HG02610 (cell line): Measurements from ENCODE around the gene TAF1D.
A peak's percentile ranks its signal among the peaks of the same experiment; 100 is the strongest.
"Not testable (repeated sequence)": the region's sequence is repeated elsewhere in the genome, so short reads cannot be mapped to it uniquely, and the experiment has no call there.

ENCODE experiments used
- ATAC-seq: cut with Tn5 transposase; IDR thresholded peaks from one replicate; pipeline ENCODE4 v1.9.1; 2021; ENCODE audit warnings: mild to moderate bottlenecking, moderate library complexity; ENCODE audit not compliant: unreplicated experiment

The TAF1D gene

DNA sequence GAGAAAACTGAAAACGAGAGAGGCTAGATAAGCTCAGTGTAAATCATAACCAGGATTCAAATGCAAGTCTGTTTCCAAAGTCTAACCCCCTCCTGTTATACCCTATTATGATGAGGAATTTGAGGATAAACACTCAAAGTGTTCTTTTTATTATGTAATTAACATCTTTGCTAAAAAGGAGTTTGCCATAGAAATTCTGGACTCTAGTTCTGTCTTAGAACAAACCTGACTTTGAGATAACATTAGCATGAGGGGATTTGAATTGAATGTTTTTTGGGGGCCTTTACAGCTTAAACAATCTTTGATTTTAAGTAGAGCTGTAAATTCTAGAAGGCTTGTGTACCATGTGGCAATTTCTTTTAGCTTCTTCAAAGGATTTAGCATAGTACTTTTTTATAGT, 9.7 kb upstream of the TAF1D start:
- no peak for ATAC-seq

DNA sequence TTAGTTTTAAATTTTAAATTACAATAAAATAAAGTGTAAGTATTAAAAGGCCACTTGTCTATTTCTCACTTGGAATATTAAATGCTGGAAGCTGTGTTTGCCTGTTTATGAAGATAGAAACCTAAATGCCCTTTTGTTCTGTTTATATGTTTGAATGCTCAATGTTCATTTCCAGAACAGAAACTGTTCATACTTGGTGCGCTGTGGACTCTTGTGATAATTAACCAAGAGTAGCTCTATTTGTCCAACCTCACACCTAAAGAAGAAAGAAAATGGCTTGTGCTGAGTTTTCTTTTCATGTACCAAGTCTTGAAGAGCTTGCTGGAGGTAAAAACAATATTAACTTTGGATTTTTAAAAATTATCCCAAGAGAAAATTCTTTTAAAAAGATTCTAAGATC, 5.8 kb upstream of the TAF1D start:
- ATAC-seq, result peak; percentile 70

DNA sequence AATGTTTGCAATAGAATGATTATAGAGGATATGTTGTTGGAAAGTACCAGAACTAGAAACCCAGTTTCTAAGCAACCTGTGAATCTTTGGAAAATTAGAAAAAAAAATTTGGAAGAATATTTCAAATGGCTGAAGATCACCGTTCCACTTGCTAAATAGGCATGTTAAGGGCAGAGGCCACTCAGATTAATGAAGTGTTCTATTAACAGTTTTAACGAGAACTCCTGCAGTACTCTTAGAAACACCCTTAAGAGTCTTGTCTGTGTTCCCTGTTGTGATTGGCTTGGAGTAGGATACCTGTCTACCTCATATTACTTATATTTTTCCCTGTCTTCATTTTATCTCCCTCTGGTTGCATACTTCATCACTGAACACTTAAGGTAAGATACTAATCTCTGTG, 4.8 kb upstream of the TAF1D start:
- ATAC-seq, result no peak

DNA sequence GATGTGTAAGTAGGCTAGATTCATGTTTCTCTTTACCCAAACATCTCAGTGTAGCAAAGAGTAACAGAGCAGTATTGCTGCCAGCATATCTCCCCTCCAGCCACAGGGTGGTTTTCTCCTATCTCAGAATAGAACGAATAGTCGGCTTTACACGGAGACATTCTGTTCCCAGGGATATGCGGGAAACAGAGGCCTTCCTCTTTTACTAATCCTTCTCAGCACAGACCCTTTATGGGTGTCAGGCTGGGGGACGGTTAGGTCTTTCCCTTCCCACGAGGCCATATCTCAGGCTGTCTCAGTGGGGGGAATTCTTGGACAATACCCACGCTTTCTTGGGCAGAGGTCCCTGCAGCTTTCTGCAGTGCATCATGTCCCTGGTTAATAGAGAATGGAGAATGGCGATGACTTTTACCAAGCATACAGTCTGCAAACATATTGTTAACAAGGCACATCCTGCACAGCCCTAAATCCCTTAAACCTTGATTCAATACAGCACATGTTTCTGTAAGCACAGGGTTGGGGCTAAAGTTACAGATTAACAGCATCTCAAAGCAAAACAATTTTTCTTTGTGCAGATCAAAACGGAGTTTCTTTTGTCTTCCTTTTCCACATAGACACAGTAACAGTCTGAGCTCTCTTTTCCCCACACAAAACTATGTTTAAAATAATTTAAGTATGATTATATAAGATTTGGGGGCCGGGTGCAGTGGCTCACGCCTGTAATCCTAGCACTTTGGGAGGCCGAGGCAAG, 3.9 kb upstream of the TAF1D start:
- not testable (repeated sequence) for ATAC-seq

DNA sequence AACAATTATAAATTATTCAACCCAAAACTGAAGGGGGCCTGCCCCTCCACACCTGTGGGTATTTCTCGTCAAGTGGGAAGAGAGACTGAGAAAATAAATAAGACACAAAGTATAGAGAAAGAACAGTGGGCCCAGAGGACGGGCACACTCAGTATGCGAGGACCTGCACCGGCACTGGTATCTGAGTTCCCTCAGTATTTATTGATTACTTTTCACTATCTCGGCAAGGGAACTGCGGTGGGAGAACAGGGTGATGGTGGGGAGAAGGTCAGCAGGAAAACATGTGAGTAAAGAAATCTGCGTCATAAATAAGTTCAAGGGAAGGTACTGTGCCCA, 3.3 kb upstream of the TAF1D start:
- ATAC-seq, result no peak

DNA sequence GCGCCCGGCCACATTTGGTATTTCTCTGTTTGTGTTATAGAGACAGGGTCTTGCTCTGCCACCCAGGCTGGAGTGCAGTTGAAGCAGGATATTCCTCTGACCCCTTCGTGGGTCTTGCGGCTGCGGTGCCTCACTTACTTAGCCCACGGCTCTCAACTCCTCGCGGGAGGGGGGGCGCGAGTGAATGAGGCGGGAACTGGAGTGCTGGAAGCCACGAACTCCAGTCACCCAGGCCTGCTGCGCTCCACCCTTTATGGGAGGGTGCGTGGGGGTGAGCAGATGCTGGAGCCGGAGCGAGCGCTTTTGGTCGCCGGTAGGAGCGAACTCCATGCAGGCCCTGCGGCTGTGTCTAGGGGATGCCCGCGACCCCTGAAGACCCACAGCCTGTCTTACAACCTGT, 2.0 kb upstream of the TAF1D start:
- no peak for ATAC-seq

DNA sequence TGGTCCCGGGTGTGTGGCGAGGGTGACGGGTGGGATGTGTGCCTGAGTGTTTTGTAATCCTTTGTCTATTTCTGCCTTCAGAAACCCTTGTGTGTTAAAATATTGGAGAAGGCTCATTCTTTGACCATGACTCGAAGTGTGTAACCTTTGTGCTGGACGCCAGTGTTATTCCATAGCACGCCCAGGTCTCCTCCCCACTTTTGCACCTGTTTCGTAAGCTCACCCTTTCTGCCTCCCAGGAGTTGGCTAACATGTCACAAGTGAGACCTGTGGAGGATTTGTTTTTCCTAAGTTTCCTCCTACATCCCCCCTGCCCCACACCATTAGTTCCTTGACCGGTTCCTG, 559 bp upstream of the TAF1D start:
- peak; percentile 7 for ATAC-seq

DNA sequence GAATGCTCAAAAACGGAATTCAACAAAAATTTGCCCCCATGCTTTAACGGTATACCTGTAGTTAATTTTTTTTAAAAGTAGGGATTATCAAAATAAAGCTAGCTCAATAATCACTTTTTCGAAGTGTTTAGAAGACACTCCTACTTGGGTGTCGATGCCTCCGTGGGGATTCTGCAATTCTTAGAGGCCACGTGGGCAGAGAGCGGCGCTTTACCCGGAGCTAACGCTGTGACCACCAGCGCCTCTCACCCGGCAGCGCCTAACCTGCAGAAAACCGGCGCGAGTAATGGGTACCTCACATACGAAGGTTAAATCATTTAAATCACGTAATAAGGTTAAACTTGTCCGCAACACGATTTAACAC, 583 bp downstream of the TAF1D start:
- peak; percentile 38 for ATAC-seq

DNA sequence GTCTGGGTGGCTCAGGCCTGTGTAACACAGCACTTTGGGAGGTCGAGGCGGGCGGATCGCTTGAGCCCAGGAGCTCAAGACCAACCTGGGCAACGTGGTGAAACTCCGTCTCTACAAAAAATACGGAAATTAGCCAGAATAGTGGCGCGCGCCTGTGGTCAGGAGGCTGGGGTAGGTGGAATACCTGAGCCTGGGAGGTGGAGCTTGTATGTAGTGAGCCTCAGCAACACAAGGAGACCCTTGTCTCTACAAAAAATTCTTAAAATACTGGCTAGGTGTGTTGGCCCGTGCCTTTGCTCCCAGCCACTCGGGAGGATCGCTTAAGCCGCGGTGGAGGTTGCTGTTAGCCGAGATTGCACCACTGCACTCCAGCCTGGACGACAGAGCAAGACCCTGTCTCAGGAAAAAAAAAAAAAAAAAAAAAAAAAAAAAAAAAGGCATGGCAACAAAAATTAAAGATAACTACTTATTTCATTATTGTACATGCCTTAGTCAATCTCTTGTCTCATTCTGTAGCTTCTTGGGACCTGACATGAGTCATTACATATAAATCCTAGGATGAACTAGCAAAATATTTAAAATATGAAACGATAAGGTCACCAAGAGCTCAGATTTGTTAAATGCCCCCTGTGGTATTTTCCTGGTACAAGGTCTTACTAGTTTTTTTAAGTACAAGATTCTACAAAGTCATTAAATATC, 1.1 kb downstream of the TAF1D start:
- no peak for ATAC-seq

DNA sequence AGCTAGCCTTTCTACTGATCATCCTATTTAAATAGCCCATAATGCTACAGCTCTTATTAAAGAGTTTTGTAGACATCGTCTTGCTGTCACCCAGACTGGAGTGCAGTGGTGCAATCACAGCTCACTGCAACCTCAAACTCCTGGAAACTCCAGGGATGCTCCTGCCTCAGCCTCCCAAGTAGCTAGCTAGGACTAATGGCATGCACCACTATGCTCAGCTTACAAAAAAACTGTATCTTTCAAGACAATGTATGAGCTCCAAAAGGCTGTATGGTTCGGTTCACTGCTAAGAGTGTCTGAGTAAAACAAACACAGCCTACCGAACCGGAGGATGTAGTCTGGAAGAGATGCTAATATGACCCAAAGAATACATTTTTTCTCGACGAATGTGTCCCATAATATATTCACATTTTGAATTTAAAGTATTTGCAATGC, 2.6 kb downstream of the TAF1D start:
- ATAC-seq, result no peak

DNA sequence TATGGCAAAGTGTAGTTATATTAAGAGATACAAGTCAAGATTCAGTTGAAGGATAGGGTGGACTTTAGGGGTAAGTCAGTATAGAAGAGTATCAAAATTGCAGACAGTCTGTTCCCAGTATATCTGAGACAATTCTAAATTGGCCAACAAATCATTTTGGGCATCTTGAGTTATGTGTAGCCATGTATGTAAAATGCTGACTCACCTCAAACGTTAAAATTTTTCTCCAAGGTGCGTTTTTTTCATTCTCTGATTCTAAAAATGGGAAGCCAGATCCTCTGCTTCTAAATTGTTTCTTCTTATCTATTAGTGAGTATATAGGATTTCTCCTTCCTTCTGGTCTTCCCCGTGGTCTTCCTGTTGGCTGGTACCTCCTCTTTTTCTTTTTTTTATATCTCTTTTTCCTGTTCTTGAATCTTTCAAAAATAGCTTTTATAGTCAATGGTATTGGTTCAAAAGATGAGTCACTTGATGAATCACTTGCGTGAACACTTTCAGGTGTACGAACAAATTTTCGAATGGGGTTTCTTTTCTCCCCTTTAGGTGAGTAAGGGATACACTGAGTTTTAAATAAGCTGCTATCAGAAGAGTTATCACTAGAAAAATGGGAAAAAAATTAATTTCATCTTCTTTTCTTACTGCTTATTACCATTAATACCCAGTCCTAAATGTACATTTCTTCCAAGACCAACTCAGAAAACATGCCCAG, 3.2 kb downstream of the TAF1D start:
- no peak for ATAC-seq

DNA sequence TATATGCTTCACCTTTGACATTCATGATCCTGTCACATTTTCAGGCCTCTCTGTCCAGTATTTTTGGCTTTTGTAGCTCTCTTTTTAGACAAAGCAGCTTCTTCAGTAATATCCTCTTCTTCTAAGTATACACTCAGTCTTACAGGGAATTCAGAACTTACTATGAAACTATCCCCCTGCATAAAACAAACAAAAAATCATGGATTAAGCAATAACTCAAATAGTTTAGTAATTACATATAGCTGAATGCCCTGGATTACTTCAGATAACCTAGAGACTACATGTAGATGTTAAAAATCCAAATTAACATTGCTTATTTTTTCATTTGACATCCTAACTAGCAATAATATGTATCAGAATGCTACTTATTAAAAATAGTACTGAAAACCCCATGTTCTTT, 5.2 kb downstream of the TAF1D start:
- ATAC-seq, result no peak

DNA sequence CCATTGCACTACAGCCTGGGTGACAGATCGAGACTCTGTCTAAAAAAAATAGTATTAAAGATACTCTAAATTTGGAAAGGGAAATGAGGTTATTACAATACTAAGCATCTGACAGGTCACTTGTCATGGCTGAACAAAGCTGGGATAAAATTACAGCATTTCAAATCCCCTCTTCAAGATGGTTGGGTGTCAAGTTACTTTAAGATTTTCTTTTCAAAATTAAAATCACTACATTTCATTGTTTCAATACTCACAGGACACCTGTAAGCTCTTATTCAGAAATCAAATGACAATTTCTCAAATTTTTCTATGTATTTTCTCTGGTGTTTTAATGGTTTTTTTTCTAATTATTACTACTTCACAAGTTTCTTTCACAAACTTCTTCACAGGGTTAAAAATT, 5.7 kb downstream of the TAF1D start:
- ATAC-seq, result no peak

DNA sequence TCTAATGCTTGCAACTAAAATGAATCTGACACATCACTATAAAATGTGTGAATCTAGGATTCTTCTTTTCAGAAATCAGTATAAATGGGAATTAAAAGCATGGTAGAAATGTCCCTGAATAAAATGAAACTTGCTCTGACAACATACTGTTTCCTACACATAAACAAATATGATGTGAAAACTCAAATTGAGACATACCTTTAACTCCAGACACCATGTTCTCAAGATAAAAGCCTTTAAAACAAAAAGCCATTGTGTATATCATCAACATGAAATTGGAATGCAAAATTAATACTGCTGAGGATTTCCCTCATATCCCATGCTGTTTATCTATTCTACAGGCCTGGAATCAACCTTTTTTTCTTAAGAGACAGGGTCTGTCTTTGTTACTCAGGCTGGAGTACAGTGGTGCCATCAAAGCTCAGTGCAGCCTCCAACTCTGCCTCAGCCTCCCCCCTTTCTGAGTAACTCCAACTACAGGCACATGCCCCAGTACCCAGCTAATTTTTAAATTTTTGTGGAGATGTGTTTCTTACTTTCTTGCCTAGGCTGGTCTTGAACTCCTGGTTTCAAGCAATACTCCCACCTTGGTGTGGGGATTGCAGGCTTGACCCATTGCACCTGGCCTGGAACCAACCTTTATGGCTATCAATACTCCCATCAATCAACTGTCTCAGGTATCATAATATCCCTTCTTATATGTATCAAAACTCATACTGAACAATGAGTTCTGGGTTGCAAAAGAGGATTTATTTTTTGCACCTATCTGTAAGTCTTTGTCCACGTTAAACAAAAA, 6.7 kb downstream of the TAF1D start:
- ATAC-seq, result no peak

DNA sequence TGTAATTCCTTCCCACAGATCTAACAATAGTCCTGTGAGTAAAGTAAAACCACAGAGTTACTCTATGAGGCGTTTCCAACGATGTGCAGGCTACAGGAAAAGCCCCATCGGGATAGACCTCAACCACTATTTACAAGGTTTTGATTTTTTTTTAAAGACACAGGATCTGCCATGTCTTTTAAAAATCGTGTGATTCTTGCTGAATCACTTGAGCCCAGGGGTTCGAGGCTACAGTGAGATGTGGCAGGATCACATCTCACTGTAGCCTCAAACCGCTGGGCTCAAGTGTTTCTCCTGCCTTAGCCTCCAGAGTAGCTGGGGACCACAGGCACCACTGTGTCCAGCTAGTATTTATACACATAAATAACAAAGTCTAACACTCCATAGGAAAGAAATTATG, 7.8 kb downstream of the TAF1D start:
- ATAC-seq, result no peak

DNA sequence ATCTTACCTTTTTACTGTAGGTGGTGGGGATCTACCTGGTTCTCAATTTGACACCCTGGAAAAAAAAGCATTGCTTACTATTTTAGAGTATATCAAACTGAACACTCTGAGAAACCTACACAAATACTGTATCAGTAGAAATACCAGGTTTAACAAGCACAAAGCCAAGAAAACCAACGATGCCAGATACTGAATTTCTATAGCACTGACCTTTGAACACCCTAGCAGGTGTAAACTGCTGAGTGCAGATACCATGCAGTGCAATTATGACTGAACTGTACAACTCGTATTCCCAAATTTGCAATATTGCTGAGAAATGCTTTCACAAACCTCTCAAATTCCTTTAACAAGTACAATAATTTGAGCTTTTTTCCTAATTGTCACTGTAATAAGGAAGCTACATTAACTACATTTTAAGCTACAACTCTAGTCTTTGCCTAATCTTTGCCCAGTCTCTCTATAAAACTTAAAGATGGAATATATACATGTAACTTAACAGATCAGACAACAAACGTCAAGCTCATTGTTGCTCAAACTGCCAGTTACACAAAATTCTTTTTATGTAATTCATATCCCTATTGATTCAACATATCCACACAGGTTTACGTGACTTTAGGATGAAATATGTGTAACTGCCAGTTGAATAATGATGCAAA, 8.9 kb downstream of the TAF1D start:
- no peak for ATAC-seq

DNA sequence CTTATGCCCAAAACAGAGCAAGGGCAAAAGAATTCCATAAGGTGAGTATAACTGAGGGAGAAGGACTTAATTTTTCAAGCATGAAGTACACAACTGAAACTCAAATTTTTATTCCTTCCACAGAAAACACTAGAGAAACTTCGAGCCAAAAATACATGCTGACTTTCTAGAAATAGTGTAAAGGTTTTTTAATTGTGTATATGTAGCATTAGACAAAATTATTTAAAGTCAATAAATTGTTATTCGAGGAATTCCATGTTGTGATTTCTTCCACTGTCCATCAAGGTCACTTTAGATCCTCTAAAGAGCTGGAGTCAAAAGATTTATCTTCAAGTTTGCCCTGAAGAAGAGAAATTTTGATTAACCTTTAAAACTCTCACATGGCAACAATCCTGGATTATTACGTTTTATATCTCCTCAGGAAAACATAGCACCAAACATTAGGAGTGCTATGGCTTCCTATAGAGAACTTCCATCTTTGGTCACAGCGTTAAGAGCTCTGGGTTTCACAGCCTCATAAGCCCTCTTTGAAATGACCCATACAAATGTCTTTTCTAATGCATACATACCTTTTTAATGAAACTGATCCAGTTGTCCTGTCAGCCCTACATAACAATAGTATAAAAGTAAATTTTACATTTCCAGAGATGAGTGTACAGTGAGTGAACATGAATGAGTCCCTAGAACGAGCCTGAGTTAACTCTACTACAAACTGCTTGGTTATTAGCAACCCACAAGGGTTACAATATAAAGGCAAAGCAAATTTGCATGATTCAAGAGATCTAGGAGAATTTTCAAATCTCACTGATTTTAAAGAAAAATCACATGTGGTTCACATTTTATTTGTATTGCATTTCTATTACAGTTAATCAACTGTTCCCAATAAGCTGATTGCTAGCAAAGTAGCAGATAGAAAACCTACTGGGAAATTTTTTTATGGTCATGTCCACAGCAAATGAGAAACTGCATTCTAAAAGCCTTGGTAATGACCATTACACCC, 10.9 kb downstream of the TAF1D start:
- no peak for ATAC-seq

DNA sequence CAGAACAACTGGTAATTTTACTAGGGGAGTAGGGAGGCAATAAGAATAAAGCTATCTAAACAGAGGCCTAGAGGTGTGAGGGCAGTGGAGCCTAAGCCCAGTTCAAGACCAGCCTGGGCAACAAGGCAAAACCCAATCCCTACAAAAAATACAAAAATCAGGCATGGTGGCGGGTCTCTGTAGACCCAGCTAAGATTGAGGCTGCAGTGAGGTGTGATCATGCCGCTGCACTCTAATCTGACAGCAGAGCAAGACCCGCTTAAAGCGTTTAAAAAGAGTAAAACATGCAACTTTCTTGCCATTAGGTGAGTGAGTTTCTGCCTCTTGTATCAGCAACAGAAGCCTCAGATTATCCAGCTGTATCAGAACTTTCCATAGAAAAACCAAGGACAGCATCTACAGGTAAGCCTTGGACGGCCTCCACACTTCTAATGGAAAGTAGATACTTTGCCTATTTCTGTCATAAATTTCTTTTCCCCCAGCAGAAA, 12.1 kb downstream of the TAF1D start:
- ATAC-seq, result no peak

DNA sequence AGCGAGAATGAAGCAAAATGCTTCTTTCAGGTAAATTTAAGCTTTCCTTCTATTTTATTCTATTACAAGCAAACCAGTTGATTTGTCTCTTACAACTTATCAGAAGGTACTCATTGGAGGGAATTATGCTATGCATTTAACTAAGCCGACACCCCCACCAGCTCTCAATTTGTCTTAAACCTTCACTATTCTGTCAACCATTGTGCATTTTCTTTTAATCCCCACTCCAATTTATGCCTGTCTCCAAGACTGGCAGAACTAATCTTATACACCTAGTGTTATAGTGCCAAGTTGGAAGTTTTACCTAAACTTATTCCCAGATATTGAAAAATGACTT, 12.5 kb downstream of the TAF1D start:
- no peak for ATAC-seq
